Limb (tissue), 2 donors: ENCODE data around the gene EPS8L2.

Experiments used
- DNase-seq, 2 donors: peaks; one replicate each; pipeline ENCODE4 v3.0.0-alpha.2; 2016; ENCODE audit errors: extremely low spot score in 2 of 2

Gene EPS8L2

GRCh38 chr11:705646-706438, at the start of gene EPS8L2:
Gene EPS8L2 (plus strand): TSS chr11:706231. CDS start chr11:709408, 3,177 bp downstream.
- DNase-seq, result no peak

DNA sequence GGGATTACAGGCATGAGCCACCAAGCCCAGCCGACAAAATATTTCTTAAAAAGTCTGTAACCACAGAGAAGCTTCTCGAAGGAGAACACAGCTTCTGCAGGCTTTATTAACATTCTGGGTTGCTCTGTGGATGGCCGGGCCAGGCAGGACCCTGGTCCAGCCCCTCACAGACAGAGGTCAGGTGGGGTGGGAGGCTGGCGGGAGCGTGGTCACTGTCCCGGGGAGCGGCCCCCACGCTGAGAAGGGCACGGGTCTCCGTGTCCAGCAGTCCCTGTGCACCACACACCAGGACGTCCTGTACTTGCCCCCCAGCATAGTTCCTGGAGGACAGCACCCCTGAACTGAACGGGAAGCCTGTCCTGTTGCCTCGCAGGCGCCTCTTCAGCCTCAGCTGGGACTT, 49.6 kb upstream of the EPS8L2 start:
- DNase-seq, result no peak

DNA sequence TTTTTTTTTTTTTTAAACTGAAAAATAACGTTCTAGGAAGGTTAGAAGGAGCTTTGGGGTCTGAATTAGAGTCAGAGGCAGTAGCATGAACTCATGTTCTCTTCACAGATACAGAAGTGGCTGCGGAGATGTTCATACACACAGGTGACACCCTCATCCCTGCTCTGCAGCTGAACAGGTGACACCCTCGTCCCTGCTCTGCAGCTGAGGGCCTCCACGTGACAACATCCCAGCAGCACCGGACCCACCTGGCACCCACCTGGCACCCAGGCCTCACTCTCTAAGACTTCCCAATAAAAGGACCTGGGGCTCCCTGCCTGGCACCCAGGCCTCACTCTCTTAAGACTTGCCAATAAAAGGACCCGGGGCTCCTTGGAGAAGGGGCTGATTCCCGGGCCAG, 49.2 kb upstream of the EPS8L2 start:
- no peak for DNase-seq

DNA sequence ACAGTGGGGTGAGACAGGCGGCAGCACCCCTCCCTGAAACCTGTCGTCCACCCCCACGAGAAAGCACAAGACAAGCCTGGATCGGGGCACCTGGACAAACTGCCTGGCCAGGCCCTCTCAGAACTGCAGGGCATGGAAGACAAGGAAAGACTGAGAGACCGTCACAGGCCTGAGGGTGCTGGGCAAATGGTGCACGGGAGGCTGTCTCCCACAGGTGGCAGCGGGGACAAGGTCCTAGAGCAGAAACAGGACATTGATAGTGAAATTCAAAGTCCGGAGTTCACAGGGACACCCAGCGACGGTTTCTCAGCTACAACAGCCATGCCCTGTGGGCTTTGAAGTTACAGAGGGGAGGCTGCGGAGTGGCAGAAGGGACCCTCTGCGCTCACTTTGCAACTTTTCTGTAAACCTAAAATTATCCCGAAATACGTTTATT, 48.3 kb upstream of the EPS8L2 start:
- DNase-seq, result no peak

DNA sequence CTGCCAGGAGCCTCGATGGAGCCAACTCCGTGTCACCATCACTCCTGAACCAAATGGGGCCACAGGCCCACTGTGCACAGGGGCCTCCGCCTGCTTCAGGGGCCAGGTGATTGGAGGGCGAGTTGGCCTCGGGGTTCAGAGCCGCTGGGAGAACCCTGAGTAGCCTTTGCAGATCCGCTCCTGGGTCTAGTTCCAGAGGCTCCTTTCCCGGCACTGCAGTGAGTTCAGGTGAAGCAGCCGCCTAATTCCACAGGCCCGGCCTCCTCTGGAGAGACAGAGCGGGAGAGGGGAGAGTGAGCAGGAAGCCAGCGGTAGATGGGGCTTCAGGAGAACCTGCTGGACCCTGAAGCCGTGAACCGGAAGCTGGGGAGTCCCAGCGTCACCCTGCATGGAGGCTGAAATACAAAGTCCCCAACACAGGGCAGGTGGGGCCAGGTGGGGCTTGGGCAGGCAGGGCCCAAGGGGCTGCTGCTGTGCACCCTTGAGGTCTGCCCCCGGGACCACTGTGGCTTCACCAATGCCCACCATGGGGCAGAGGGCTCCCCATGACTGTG, 46.4 kb upstream of the EPS8L2 start:
- DNase-seq, result no peak

GRCh38 chr11:660281-660680, 45.8 kb upstream of the EPS8L2 start:
- DNase-seq, result no peak

DNA sequence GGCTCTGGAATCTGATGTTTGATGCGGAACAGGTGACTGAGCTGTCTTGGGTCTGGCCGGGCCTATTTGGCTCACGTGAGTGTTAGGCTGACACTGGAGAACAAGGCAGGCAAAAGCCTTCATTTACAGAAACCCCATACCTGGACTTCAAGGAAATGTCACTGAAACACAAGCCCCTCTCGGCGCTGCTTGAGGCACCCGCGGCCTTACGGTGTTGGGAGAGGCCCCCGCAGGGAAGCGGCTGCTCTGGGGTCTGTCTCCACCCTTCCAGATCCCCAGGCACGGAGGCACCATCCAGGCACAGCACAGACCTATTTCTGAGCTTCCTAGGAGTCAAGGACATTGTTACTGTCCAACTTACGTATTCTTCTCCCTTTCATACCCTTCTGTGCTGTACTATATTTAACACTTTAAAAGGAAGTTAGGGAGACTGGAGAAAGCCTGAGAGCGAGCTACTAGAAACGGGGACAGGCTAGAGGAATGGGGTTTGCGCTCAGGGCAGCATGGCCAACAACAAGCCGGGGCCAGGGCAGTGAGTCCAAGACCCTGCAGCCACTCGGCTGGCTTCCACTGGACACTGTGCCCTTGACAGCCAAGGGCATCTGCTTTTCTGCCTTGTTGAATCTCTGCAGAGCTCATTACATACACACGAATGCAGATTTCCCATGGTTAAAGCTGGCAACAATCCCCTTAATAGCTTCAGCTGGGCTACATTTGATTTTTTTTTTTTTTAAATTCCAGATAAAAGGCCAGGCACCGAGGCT, 45.2 kb upstream of the EPS8L2 start:
- no peak for DNase-seq

DNA sequence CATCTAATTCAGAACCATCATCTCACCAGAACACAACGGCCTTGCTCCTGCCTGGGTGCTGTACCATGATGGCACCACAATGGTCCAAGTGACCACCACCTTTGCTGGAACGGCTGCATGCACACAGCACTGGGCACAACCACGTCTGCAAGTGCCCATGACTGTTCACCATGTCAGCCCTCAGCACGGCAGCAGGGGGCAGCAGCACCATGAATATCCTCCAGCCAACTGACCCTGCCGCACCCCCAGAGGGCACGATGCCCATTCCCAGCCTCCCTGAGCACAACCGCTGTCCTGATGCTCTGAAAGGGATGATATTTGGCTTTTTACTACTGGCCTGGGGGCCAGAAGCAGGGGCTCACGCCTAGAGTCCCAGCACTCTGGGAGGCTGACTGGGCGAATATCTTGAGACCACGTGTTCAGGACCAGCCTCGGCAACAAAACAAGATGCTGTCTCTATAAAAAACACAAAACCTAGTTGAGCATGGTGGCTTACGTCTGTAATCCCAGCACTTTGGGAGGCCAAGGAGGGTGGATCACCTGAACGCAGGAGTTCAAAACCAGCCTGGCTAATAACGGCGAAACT, 43.2 kb upstream of the EPS8L2 start:
- peak; percentile 8 to 71 for DNase-seq

- peak in 1 of 2 donors; percentile 51 for DNase-seq
Measured at GRCh38 chr11:665062-665703, 40.8 kb upstream of the EPS8L2 start.

GRCh38 chr11:665704-666281, 40.2 kb upstream of the EPS8L2 start:
- DNase-seq, result no peak

GRCh38 chr11:673866-674265, 32.2 kb upstream of the EPS8L2 start:
- no peak for DNase-seq

- DNase-seq, result no peak
Measured at GRCh38 chr11:674406-674805, 31.6 kb upstream of the EPS8L2 start.

DNA sequence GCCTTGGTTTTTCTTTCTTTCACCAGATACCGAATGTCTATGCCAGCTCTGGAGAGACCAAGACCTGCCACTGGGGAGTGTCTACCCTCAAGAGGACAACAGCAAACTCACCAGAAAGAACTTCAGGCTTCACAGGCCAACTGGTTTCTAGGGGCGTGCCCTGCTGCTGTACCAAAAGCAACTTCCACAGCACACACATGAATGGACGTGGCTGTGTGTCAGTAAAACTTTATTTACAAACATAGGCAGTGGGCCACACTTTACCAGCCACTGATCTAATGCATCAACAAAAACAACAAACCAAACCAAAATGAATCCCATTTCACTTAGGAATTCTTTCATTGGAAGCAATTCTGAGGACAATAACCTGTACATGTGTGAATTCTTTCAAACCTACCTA, 27.7 kb upstream of the EPS8L2 start:
- DNase-seq, result no peak

DNA sequence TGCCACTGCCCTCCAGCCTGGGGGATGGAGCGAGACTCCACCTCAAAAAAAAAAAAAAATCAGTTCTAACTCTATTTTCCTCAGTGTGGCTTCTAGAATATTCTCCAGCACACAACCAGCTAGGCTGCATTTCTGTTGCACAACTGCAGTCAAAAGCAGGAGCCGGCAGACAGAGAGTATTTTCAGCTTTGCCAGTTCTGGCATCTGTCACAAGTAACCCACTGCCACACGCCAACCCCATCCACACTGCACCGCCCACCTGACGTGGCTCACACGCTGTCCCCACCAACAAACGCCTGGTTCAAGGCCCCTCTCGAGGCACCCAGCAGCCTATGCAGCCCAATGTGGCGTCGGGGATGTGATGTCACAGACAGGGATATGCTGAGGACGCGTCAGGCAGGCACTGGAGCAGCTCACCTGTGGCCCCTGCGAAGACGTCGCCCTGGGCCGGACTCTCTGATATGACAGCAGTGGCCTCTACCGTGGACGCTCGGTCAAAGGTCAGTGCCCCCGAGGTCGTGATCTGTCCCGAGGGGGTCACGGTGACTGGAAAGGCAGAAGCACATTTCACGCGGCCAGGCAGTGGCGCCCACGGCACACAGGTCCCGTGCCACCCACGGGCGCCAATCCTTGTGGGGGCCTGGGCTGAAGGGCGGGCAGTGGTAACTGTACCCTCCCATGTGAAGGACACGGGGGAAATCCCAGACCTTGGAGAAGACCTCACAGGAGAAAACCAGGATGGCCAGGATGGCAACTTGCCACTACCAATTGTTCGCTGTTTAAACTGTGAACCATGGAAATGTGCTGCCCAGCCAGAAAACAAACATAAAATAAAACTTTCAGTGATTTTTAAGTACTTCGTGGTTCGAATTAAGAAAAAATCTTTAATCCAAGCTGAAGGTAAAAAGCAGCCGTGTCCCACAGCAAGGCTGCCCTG, 26.5 kb upstream of the EPS8L2 start:
- no peak for DNase-seq

DNA sequence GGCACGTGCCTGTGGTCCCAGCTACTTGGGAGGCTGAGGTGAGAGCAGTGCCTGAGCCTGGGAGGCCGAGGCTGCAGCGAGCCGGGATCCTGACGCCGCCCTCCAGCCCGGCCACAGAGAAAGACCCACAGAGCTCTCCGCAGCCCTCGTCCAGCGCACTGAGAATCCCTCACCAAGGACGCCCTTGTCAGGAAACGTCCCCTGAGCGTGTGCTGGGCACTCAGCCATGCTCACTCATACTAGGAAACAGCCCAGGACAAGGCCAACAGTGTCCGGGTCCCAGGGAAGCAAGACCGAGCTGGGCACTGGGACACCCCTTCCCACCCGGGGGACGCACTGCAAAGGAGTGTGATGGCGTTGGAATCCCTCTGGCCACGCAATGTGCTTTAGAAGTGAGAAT, 25.6 kb upstream of the EPS8L2 start:
- DNase-seq, result no peak

- DNase-seq, result no peak
Measured at GRCh38 chr11:680970-681369, 25.1 kb upstream of the EPS8L2 start.

- DNase-seq, result no peak
Measured at GRCh38 chr11:686451-687243, 19.4 kb upstream of the EPS8L2 start.

DNA sequence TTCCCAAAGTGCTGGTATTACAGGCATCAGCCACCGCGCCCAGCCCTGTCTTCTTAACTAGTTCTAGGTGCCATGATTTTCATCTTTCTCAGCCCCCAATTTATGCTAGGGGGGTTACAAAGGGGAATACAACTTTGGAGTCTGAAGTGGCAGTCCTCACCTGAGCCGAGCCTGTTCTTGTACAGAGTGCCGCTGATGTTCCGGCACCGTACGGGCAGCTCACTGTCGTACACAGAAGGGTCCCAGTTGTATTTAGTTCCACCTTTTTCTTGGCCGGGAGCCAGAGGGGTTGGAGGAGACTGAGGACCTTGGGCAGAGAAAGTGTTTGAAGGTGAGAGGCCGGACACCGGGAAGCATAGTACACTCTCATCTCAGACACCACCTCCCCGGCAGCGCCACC, 18.3 kb upstream of the EPS8L2 start:
- no peak for DNase-seq

DNA sequence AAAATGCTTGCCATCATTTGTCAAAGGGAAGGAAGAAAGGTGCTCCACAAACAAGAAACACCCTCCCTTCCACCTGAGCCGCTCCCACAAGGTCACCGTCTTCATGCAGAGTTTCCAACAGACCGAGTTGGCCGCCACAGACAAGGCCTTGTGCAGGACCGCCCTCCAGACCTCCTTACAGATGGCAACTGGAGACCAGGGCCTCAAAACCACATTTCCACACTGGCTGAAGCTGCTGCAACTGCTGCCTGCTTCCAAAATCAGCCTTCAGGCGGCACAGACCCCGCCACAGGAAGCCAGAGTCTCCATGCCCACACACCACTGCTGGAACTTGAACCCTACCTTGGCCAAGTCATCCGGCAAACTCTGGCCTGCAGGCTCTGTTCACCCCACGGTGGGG, 17.4 kb upstream of the EPS8L2 start:
- DNase-seq, result no peak
